Esophagus muscularis mucosa (tissue), 4 donors: ENCODE results near the gene KLK2. TPM values are rescaled to one million over a fixed set of nuclear protein-coding genes. Genes with fewer than 3 reads are reported as not detected.

ENCODE experiments used
- DNase-seq: peaks from one replicate; pipeline ENCODE4 v3.0.0-alpha.2; 2017; ENCODE audit errors: extremely low spot score
- H3K27ac ChIP-seq, 4 donors: fragments of 200-600 bp; sonication (generic); replicated peaks in 1 of 4; 1 replicate in 3 of 4; 2 replicates in 1 of 4; pipeline ENCODE4 v1.5.1; 2016 to 2019; ENCODE audit warnings: mild to moderate bottlenecking in 1 of 4
- H3K27me3 ChIP-seq, 4 donors: fragments of 200-600 bp; sonication (generic); one replicate each; pipeline versions ENCODE4 v1.5.1 to v1.6.0; 2016 to 2019
- H3K36me3 ChIP-seq, 4 donors: fragments of 200-600 bp; sonication (generic); one replicate each; pipeline ENCODE4 v1.5.1; 2016 to 2019
- H3K4me1 ChIP-seq, 4 donors: fragments of 200-600 bp; sonication (generic); one replicate each; pipeline ENCODE4 v1.5.1; 2016 to 2019
- H3K4me3 ChIP-seq, 4 donors: fragments of 200-600 bp; sonication (generic); 1 replicate in 2 of 4; 2 replicates in 2 of 4; pipeline ENCODE4 v1.5.1; 2016 to 2019; ENCODE audit warnings: mild to moderate bottlenecking in 4 of 4, moderate library complexity in 1 of 4
- H3K9me3 ChIP-seq, 4 donors: fragments of 200-600 bp; sonication (generic); 1 replicate in 3 of 4; 2 replicates in 1 of 4; pipeline ENCODE4 v1.5.1; 2016 to 2019
- CTCF ChIP-seq, 3 experiments: fragments of 200-600 bp in 2 of 3; fragments of 450-650 bp in 1 of 3; sonication (generic) in 2 of 3; IDR thresholded peaks; one replicate each; pipeline ENCODE4 v1.5.1; 2017 to 2019; ENCODE audit warnings: antibody characterized with exemption in 3 of 3, mild to moderate bottlenecking in 2 of 3, moderate library complexity in 1 of 3
- EP300 ChIP-seq: sonication (generic); formaldehyde crosslinking; IDR thresholded peaks from one replicate; pipeline ENCODE4 v1.6.1; 2017; ENCODE audit warnings: antibody characterized with exemption
- POLR2A ChIP-seq: fragments of 450-650 bp; IDR thresholded peaks from one replicate; pipeline ENCODE4 v1.6.1; 2017; ENCODE audit warnings: antibody characterized with exemption, moderate library complexity, mild to moderate bottlenecking, low read depth
- POLR2AphosphoS5 ChIP-seq, 2 donors: sonication (generic); formaldehyde crosslinking; IDR thresholded peaks; one replicate each; pipeline ENCODE4 v1.6.1; 2017; ENCODE audit warnings: antibody characterized with exemption in 2 of 2
- WGBS: methylation state at CpG from one replicate; pipeline ENCODE4 v1.1.5; 2018; 5-methylcytosine and 5-hydroxymethylcytosine counted together
- intact Hi-C: fragments of 100-400 bp; cut with DNase I; formaldehyde crosslinking; loops from one replicate; pipeline ENCODE4 v1.15.1; 2023
- total RNA-seq, 4 donors: library from RNA; depleted of rRNA; stranded (reverse); fragments of >200 nt; gene quantifications; one replicate each; pipeline versions ENCODE4 v1.1.0 to v1.2.1, GENCODE V29; 2016

KLK2 gene
- total RNA-seq, 4 donors from 2014 or later = not detected

DNA sequence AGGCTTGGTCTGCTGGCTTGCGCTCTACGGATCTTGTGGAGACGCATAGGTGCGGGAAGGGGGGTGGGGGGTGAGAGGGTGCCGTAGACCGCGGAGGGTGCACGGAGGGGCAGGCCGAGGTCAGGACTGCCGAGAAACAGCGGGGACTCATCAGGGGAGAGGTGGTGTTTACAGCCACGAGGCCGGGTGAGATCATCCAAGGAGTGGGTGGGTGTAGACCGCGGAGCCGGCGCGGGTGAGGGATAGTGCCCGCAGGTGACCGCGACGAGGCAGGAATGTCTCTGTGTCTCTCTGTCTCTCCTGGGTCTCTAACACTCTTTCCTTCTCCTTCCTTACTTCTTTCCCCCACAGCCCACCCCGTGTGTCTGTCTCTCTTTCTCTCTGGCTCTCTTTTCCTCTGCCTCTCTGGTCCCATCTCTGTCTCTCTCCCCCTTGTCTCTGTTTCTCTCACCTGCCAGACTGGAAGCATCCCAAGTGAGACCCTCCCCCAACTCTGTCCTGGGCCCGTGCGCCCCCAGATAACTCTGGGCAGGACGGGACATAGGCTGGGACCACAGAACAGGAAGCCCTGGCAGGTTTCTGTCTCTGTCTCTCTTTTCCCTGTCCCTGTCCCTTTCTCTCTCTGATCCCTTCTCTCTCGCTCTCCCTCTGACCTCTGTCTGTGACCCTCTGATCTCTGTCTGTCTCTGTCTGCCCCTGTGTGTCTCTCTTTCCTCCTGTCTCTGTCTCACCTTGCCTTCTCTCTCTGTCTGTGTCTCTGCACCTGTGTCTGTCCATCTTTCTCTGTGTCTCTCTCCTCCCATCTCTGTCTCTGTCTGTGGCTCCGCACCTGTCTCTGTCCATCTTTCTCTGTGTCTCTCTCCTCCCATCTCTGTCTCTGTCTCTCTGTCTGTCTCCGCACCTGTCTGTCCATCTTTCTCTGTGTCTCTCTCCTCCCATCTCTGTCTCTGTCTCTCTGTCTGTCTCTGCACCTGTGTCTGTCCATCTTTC is 39.8 kb downstream of the KLK2 start:
- Histone ChIP-seq H3K27ac (no peak overlapping the region), H3K4me3 (no peak overlapping the region), H3K36me3 (no peaks in the 10 kb centered on the region), H3K27me3 (peaks cover 0 to 95% (median 29%) of the 10 kb centered on the region in 4 donors), H3K4me1 (peaks cover 0 to 10% (median 7%) of the 10 kb centered on the region in 4 donors), H3K9me3 (no peaks in the 10 kb centered on the region)
- DNase-seq = no peak
- intact Hi-C loops = no loop called here
- WGBS = 8% methylated on average over 29 of the region's 29 CpGs
- TF ChIP-seq POLR2A (no peak), CTCF (IDR thresholded peaks at IDR 0.05) (no peak), POLR2AphosphoS5 (IDR thresholded peaks at IDR 0.05) (no peak), EP300 (no peak)

DNA sequence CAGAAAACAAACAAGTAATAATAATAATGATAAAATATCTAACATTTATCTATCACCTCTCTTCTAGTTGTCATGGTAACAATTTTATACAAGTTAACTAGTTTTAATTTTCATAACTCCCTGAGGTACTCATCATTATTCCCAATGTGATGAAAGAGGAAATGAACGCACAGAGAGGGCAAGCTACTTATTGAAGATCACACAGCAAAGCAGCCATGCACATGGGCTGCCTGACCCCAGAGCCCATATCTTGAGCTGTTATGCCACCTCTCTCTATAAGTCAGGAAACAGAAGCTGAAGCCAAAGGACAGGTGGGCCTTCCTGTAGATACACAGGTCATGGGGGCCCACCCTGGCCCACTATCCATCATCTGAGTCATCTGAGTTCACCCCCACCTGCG is 42.8 kb downstream of the KLK2 start:
- Histone ChIP-seq H3K36me3 (no peaks in the 10 kb centered on the region), H3K27me3 (peaks cover 0 to 93% (median 9%) of the 10 kb centered on the region in 4 donors), H3K4me3 (no peak overlapping the region), H3K9me3 (no peaks in the 10 kb centered on the region), H3K27ac (no peak overlapping the region), H3K4me1 (no peaks in the 10 kb centered on the region)
- TF ChIP-seq CTCF (IDR thresholded peaks at IDR 0.05) (no peak), POLR2A (no peak), EP300 (no peak), POLR2AphosphoS5 (IDR thresholded peaks at IDR 0.05) (no peak)
- intact Hi-C loops = no loop called here
- no peak for DNase-seq
- 85% methylated on average over 1 of the region's 2 CpGs for WGBS

- no peak overlapping the region for H3K4me3 ChIP-seq
- H3K9me3 ChIP-seq = no peaks in the 10 kb centered on the region
- peaks cover 0 to 91% (median 5%) of the 10 kb centered on the region in 4 donors for H3K27me3 ChIP-seq
- TF ChIP-seq POLR2AphosphoS5 (IDR thresholded peaks at IDR 0.05) (no peak), EP300 (no peak), CTCF (IDR thresholded peaks at IDR 0.05) (no peak), POLR2A (no peak)
- DNase-seq = no peak
- peaks cover 0 to 7% (median 2%) of the 10 kb centered on the region in 4 donors for H3K4me1 ChIP-seq
- no peak overlapping the region for H3K27ac ChIP-seq
- intact Hi-C loops = no loop called here
- no peaks in the 10 kb centered on the region for H3K36me3 ChIP-seq
- WGBS = 6% methylated on average over 12 of the region's 12 CpGs
Measured at GRCh38 chr19:50921426-50922316, 48.4 kb downstream of the KLK2 start.

- 38% methylated on average over 13 of the region's 21 CpGs for WGBS
Measured at GRCh38 chr19:50922317-50922853, 49.1 kb downstream of the KLK2 start.

More at GRCh38 chr19:50922317-50922853, 49.1 kb downstream of the KLK2 start:
- Histone ChIP-seq H3K36me3 (no peaks in the 10 kb centered on the region), H3K4me3 (no peak overlapping the region), H3K27ac (no peak overlapping the region), H3K27me3 (peaks cover 0 to 89% (median 5%) of the 10 kb centered on the region in 4 donors), H3K4me1 (peaks cover 0 to 7% (median 2%) of the 10 kb centered on the region in 4 donors), H3K9me3 (no peaks in the 10 kb centered on the region)
- TF ChIP-seq POLR2AphosphoS5 (IDR thresholded peaks at IDR 0.05) = no peak
- TF ChIP-seq CTCF (IDR thresholded peaks at IDR 0.05) = peak; percentile 59 to 80 (median 70)
- intact Hi-C loops = no loop called here
- no peak for DNase-seq
